Measurements from ENCODE around the gene RAD18.

GRCh38 chr3:8966820-8967348 is 3.6 kb upstream of the RAD18 start:
- TF ChIP-seq POLR2AphosphoS5 (IDR thresholded peaks at IDR 0.05; ENCODE audit: borderline replicate concordance, low read depth, low read length): no peak
- TF ChIP-seq FOXP2 (optimal IDR thresholded peaks at IDR 0.05; ENCODE audit: control extremely low read depth, extremely low read length, insufficient read depth): no peak

Data from SK-N-MC (cell line).